ENCODE measurements around the gene MDC1. TPM values are rescaled to one million over a fixed set of nuclear protein-coding genes. Genes with fewer than 3 reads are reported as not detected.

Gene MDC1
- total RNA-seq, 1 experiment from 2014 or later = 77.6 TPM

DNA sequence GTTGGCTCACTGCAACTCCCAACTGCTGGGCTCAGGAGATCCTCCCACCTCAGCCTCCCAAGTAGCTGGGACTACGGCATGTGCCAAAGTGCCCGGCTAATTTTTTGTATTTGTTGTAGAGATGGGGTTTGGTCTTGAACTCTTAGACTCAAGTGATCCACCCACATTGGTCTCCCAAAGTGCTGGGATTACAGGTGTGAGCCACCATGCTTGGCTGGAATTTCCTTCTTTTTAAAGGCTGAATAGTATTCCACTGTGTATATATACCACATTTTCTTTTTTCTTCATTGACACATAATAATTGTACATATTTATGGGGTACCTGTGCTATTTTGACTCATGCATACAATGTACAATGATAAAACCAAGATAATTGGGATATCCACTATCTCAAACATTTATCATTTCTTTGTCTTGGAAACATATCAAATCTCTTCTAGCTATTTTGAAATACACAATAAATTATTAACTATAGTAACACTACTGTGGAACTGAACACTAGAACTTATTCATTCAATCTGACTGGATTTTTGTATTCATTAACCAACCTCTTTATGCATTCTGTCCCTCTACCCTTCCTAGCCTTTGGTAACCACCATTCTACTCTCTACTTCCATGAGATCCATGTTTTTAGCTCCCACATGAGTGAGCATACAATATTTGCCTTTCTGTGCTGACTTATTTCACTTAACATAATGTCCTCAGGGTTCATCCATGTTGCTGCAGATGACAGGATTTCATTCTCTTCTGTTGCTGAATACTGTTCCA, 7.8 kb downstream of the MDC1 start:
- Histone ChIP-seq H3K9me3 (ENCODE audit: control insufficient read depth, low read depth, low read length) (no peaks in the 10 kb centered on the region), H3K23me2 (ENCODE audit: insufficient read length, low read depth, low read length, poor library complexity, severe bottlenecking) (no peaks in the 10 kb centered on the region), H3T11ph (ENCODE audit: low read length) (no peak overlapping the region), H4K20me1 (ENCODE audit: control insufficient read depth, insufficient read depth, insufficient read length) (no peaks in the 10 kb centered on the region), H3K4ac (ENCODE audit: low read depth, low read length) (no peak overlapping the region), H2AFZ (ENCODE audit: low read length) (no peak overlapping the region), H2BK5ac (ENCODE audit: insufficient read length, low read length) (no peak overlapping the region), H3K27me3 (ENCODE audit: insufficient read depth, low read length) (no peaks in the 10 kb centered on the region), H3K4me2 (ENCODE audit: insufficient read depth, insufficient read length, low read length) (no peak overlapping the region), H4K5ac (ENCODE audit: insufficient read length, low read depth, low read length) (no peak overlapping the region), H2BK15ac (ENCODE audit: low read depth, low read length) (no peak overlapping the region), H4K91ac (ENCODE audit: insufficient read length, low read depth, low read length) (no peak overlapping the region), H2BK12ac (ENCODE audit: insufficient read length, low read depth, low read length) (no peak overlapping the region), H3K79me1 (ENCODE audit: insufficient read depth, low read depth, low read length, poor library complexity, severe bottlenecking) (no peaks in the 10 kb centered on the region), H3K9ac (ENCODE audit: extremely low read depth, insufficient read length, low read length) (no peak overlapping the region), H3K14ac (ENCODE audit: insufficient read depth, low read length) (no peak overlapping the region), H3K23ac (ENCODE audit: insufficient read length, low read depth, low read length) (no peak overlapping the region), H3K18ac (ENCODE audit: insufficient read length, low read depth, low read length) (no peak overlapping the region), H2BK20ac (ENCODE audit: low read depth, low read length, poor library complexity, severe bottlenecking) (no peak overlapping the region), H3K56ac (ENCODE audit: insufficient read length, low read depth, low read length) (no peak overlapping the region), H3K4me1 (ENCODE audit: insufficient read depth, low read length) (no peaks in the 10 kb centered on the region), H3K79me2 (ENCODE audit: insufficient read depth, low read length) (no peaks in the 10 kb centered on the region), H2BK120ac (ENCODE audit: low read depth, low read length, poor library complexity, severe bottlenecking) (no peak overlapping the region), H4K8ac (replicated peaks; ENCODE audit: insufficient read length, low read depth, low read length) (no peak overlapping the region), H2AK5ac (ENCODE audit: insufficient read length, low read length) (no peak overlapping the region), H3K27ac (ENCODE audit: insufficient read length, low read depth, low read length) (no peak overlapping the region)
- no CpG with 5 or more reads among the region's 2 CpGs for WGBS (ENCODE audit: extremely low coverage, insufficient read length, low lambda C conversion rate)
- no peaks in the 10 kb centered on the region for H3K27me3 Mint-ChIP-seq (ENCODE audit: low read depth)
- no peaks in the 10 kb centered on the region for H3K9me3 Mint-ChIP-seq
- peaks cover 68 to 87% (median 79%) of the 10 kb centered on the region in 3 experiments; a peak in 6 of 7 replicates for H3K36me3 Mint-ChIP-seq (ENCODE audit: insufficient read depth in 1 of 3, low read depth in 3 of 3)
- no peak overlapping the region for H3K4me3 Mint-ChIP-seq
- no peak overlapping the region for H3K27ac Mint-ChIP-seq
- DNase-seq = no peak
- peaks cover 6 to 7% of the 10 kb centered on the region in 2 experiments for H3K4me1 Mint-ChIP-seq
- TF ChIP-seq, protein P1, sequence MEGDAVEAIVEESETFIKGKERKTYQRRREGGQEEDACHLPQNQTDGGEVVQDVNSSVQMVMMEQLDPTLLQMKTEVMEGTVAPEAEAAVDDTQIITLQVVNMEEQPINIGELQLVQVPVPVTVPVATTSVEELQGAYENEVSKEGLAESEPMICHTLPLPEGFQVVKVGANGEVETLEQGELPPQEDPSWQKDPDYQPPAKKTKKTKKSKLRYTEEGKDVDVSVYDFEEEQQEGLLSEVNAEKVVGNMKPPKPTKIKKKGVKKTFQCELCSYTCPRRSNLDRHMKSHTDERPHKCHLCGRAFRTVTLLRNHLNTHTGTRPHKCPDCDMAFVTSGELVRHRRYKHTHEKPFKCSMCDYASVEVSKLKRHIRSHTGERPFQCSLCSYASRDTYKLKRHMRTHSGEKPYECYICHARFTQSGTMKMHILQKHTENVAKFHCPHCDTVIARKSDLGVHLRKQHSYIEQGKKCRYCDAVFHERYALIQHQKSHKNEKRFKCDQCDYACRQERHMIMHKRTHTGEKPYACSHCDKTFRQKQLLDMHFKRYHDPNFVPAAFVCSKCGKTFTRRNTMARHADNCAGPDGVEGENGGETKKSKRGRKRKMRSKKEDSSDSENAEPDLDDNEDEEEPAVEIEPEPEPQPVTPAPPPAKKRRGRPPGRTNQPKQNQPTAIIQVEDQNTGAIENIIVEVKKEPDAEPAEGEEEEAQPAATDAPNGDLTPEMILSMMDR (conservative IDR thresholded peaks at IDR 0.05) = no peak

Data from H9 (cell line).